ENCODE data around the gene GP1BA.

DNA sequence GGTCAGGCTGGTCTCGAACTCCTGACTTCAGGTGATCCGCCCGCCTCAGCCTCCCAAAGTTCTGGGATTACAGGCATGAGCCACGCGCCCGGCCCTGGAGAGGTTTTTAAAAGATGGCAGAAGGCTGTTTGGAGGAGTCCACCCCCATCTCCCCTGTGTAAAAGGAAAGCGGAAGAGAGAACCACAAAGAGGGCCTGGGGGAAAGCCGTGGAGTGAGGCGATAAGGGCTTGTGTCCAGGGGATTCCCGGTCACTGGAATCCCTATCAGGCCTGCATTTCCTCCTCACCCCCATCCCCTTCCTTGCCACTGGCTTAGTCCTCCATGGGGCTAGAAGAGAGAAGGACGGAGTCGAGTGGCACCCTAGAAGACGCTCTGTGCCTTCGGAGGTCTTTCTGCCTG is at the start of gene GP1BA:
- TF ChIP-seq, protein P1, sequence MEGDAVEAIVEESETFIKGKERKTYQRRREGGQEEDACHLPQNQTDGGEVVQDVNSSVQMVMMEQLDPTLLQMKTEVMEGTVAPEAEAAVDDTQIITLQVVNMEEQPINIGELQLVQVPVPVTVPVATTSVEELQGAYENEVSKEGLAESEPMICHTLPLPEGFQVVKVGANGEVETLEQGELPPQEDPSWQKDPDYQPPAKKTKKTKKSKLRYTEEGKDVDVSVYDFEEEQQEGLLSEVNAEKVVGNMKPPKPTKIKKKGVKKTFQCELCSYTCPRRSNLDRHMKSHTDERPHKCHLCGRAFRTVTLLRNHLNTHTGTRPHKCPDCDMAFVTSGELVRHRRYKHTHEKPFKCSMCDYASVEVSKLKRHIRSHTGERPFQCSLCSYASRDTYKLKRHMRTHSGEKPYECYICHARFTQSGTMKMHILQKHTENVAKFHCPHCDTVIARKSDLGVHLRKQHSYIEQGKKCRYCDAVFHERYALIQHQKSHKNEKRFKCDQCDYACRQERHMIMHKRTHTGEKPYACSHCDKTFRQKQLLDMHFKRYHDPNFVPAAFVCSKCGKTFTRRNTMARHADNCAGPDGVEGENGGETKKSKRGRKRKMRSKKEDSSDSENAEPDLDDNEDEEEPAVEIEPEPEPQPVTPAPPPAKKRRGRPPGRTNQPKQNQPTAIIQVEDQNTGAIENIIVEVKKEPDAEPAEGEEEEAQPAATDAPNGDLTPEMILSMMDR (IDR thresholded peaks at IDR 0.05) = no peak
- TF ChIP-seq ZFX (IDR thresholded peaks at IDR 0.05; ENCODE audit: borderline replicate concordance) = no peak
